GM12874 (cell line): ENCODE data around the gene HOXA6.

Experiments
- TF ChIP-seq, protein P1 (sequence below): IDR thresholded peaks from 2 replicates; pipeline ENCODE4 v1.5.1; 2011; ENCODE audit warnings: low read depth, mild to moderate bottlenecking, control low read depth, low read length, moderate library complexity; ENCODE audit not compliant: insufficient read depth

HOXA6 gene

GRCh38 chr7:27141923-27142579 is 5.5 kb downstream of the HOXA6 start:
- TF ChIP-seq, protein P1, sequence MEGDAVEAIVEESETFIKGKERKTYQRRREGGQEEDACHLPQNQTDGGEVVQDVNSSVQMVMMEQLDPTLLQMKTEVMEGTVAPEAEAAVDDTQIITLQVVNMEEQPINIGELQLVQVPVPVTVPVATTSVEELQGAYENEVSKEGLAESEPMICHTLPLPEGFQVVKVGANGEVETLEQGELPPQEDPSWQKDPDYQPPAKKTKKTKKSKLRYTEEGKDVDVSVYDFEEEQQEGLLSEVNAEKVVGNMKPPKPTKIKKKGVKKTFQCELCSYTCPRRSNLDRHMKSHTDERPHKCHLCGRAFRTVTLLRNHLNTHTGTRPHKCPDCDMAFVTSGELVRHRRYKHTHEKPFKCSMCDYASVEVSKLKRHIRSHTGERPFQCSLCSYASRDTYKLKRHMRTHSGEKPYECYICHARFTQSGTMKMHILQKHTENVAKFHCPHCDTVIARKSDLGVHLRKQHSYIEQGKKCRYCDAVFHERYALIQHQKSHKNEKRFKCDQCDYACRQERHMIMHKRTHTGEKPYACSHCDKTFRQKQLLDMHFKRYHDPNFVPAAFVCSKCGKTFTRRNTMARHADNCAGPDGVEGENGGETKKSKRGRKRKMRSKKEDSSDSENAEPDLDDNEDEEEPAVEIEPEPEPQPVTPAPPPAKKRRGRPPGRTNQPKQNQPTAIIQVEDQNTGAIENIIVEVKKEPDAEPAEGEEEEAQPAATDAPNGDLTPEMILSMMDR, result no peak

DNA sequence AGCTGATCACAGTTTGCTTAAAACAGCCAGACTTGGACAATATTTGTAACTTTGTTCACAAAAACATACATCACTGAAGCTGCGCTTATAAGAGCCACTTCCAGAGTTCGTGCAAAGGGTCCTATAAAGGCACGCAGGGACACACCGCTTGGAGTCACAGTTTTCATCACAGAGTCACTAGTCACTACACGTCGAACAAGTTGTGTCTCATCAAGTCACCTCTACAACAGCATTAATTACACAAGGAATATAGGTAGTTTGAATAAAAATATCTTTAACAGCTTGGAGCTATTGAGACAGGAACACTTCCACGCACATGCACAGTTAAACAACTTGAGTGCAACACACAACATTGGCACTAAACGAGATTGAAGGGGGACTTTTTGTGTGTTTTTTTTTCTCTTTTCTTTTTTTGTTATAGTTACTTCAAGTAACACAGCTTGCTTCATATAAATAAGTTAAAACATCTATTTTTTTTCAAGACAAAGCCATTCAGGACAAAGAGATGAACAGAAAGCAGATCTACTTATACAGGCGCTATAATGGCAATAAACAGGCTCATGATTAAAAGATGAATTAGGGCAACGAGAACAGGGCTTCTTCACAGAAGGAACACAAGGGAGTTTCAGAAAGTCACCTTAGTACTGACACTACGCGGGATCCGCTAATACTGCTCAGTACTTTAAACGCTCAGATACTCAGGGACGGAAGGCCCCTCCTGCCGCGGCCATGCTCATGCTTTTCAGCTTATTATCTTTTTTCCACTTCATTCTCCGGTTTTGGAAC is 6.2 kb downstream of the HOXA6 start:
- TF ChIP-seq, protein P1, result no peak

GRCh38 chr7:27140126-27140857 is 7.3 kb downstream of the HOXA6 start:
- TF ChIP-seq, protein P1, result no peak

DNA sequence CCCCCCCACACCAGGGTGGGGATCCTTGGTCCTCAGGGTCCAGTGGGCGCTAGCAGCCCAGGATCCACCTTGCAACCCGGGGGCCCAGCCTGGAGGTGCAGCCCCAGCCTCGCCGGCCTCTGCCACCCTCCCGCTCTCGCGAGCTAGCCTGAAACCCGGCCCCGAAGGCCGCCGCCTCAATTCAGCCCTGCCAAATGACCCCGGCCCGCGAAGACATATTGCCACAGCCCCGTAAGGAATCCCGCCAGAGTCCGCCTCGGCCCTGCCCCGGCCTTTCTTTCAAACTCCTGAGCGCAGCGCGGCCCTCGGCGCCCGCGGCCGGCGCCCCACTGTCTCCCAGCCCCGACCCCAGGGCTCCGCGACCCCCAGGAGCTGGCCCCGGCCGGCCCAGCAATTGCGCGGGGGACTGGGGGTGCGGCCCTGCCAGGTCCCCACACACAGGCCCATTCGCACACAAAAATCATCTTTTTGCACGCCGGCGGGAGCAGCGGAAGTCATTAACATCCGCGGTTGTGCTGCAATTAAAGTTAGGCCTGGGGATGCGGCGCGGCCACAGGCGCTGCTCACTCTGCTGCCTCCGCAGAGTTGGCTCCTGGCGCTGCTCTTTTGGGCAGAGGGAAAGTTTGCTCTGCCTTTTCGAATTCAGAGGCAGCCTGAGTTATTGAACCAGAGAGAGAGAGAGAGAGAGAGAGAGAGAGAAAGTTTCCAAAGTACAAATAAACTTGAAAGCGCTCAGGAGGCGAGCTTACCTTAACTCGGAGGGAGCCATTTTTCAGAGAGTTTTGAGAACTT is 8.0 kb downstream of the HOXA6 start:
- TF ChIP-seq, protein P1, result no peak

DNA sequence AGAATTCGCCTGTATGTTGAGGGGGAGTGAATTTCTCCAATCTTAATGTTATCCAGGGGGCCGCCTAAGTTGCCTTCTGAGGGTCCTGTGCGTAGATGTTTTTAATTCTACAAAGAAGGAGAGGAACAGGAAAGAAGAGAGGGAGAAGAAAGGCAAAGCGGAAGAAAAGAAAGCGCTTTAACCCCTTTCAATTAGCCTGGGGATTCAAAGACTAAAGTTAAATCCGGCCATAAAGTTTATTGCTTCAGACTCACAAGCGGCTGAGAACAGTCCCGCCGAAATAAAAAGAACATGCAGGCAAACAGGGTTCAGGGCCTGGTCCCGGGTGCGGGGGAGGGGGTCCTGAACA is 8.6 kb downstream of the HOXA6 start:
- TF ChIP-seq, protein P1, result no peak

DNA sequence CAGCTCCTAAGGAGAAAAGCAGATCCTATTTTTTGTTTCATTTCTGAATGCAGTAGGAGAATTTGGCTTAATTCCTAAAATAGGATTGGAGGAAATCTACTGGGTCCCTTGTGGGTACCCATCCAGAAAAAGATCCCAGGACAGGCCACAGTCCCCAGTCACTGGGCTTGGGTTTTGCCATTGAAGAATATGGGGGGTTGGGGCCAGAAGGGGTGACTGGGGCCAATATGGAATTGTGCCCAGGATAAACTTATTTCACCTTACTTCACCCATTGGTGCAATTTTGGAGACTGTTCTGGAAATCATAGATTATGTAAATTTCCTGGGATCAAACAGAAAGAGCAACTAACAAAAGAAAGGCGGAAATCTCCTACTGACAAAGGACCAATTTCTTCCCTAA is 9.1 kb downstream of the HOXA6 start:
- TF ChIP-seq, protein P1, result no peak
